Mesenchymal stem cell (in vitro differentiated cells and primary cell): ENCODE results near the gene AR.
A peak's percentile ranks its signal among the peaks of the same experiment; 100 is the strongest.
"Not testable (repeated sequence)": the region's sequence is repeated elsewhere in the genome, so short reads cannot be mapped to it uniquely, and the experiment has no call there.

Source experiments
- DNase-seq: peaks from one replicate; pipeline ENCODE4 v3.0.0-alpha.2; 2013
- H2AFZ ChIP-seq: one replicate; pipeline ENCODE4 v1.6.1; 2013; ENCODE audit warnings: low read depth, mild to moderate bottlenecking, control low read depth, inconsistent platforms, low read length, moderate library complexity
- H2AK5ac ChIP-seq: 2 replicates; pipeline ENCODE4 v1.6.1; 2013; ENCODE audit warnings: low read length, moderate library complexity, mild to moderate bottlenecking, inconsistent platforms; ENCODE audit not compliant: severe bottlenecking
- H2BK120ac ChIP-seq: one replicate; pipeline ENCODE4 v1.6.1; 2013; ENCODE audit warnings: low read depth, mild to moderate bottlenecking, inconsistent platforms, low read length, moderate library complexity
- H2BK12ac ChIP-seq, 2 experiments: one replicate each; pipeline ENCODE4 v1.6.1; 2013; ENCODE audit warnings: inconsistent platforms in 2 of 2, low read length in 2 of 2, mild to moderate bottlenecking in 2 of 2, moderate library complexity in 2 of 2, control low read depth in 1 of 2
- H2BK15ac ChIP-seq: one replicate; pipeline ENCODE4 v1.6.1; 2013; ENCODE audit warnings: mild to moderate bottlenecking, low read depth, inconsistent platforms; ENCODE audit not compliant: poor library complexity, severe bottlenecking
- H2BK5ac ChIP-seq: 2 replicates; pipeline ENCODE4 v1.6.1; 2013; ENCODE audit warnings: low read depth, mild to moderate bottlenecking, low read length, control low read depth, inconsistent platforms; ENCODE audit not compliant: poor library complexity, severe bottlenecking
- H3K14ac ChIP-seq, 2 experiments: one replicate each; pipeline ENCODE4 v1.6.1; 2013; ENCODE audit warnings: inconsistent platforms in 2 of 2, low read length in 2 of 2, control low read depth in 1 of 2, mild to moderate bottlenecking in 1 of 2, moderate library complexity in 1 of 2
- H3K18ac ChIP-seq, 2 experiments: one replicate each; pipeline ENCODE4 v1.6.1; 2013; ENCODE audit warnings: inconsistent platforms in 2 of 2, low read length in 2 of 2, control low read depth in 1 of 2, low read depth in 1 of 2, mild to moderate bottlenecking in 1 of 2
- H3K23ac ChIP-seq, 2 experiments: one replicate each; pipeline ENCODE4 v1.6.1; 2013; ENCODE audit warnings: inconsistent platforms in 2 of 2, low read length in 2 of 2, mild to moderate bottlenecking in 2 of 2, moderate library complexity in 2 of 2, control low read depth in 1 of 2
- H3K27ac ChIP-seq: 2 replicates; pipeline ENCODE4 v1.5.1; 2013; ENCODE audit warnings: mild to moderate bottlenecking, moderate library complexity, low read length, control low read depth, inconsistent platforms; ENCODE audit not compliant: poor library complexity, severe bottlenecking
- H3K27me3 ChIP-seq, 2 experiments: 2 replicates each; pipeline versions ENCODE4 v1.6.1 to v1.7.0; 2013; ENCODE audit warnings: low read length in 2 of 2, mild to moderate bottlenecking in 2 of 2, moderate library complexity in 2 of 2, control low read depth in 1 of 2, inconsistent platforms in 1 of 2; ENCODE audit not compliant: control insufficient read depth in 1 of 2, insufficient read depth in 1 of 2
- H3K36me3 ChIP-seq, 2 experiments: 2 replicates each; pipeline versions ENCODE4 v1.6.1 to v1.7.0; 2013; ENCODE audit warnings: low read length in 2 of 2, control low read depth in 1 of 2, inconsistent platforms in 1 of 2, low read depth in 1 of 2, mild to moderate bottlenecking in 1 of 2; ENCODE audit not compliant: insufficient read depth in 2 of 2, control insufficient read depth in 1 of 2
- H3K4ac ChIP-seq, 2 experiments: one replicate each; pipeline ENCODE4 v1.6.1; 2013; ENCODE audit warnings: inconsistent platforms in 2 of 2, low read length in 2 of 2, mild to moderate bottlenecking in 2 of 2, moderate library complexity in 2 of 2, control low read depth in 1 of 2, low read depth in 1 of 2
- H3K4me1 ChIP-seq: 2 replicates; pipeline ENCODE4 v1.6.1; 2013; ENCODE audit warnings: low read depth, low read length, control low read depth; ENCODE audit not compliant: control insufficient read depth, insufficient read depth
- H3K4me2 ChIP-seq: 2 replicates; pipeline ENCODE4 v1.6.1; 2013; ENCODE audit warnings: low read length, mild to moderate bottlenecking, inconsistent platforms; ENCODE audit not compliant: poor library complexity, severe bottlenecking
- H3K4me3 ChIP-seq, 2 experiments: 2 replicates each; pipeline versions ENCODE4 v1.5.1 to v1.7.0; 2013; ENCODE audit warnings: low read length in 2 of 2, mild to moderate bottlenecking in 2 of 2, control low read depth in 1 of 2, low read depth in 1 of 2; ENCODE audit not compliant: insufficient read depth in 1 of 2
- H3K79me1 ChIP-seq: replicated peaks from 2 replicates; pipeline ENCODE4 v1.6.1; 2013; ENCODE audit warnings: mild to moderate bottlenecking, control low read depth, low read length, inconsistent platforms; ENCODE audit not compliant: poor library complexity, severe bottlenecking
- H3K9ac ChIP-seq: 2 replicates; pipeline ENCODE4 v1.7.0; 2013; ENCODE audit warnings: mild to moderate bottlenecking, low read length, moderate library complexity
- H3K9me3 ChIP-seq: 2 replicates; pipeline ENCODE4 v1.7.0; 2013; ENCODE audit warnings: mild to moderate bottlenecking, low read length; ENCODE audit not compliant: control insufficient read depth
- H4K8ac ChIP-seq: one replicate; pipeline ENCODE4 v1.6.1; 2013; ENCODE audit warnings: inconsistent platforms, mild to moderate bottlenecking, low read length, moderate library complexity
- H4K91ac ChIP-seq: one replicate; pipeline ENCODE4 v1.6.1; 2013; ENCODE audit warnings: mild to moderate bottlenecking, low read length, inconsistent platforms
- WGBS: methylation state at CpG from one replicate; pipeline ENCODE4 v1.1.7; 2013; ENCODE audit warnings: mixed read lengths; 5-methylcytosine and 5-hydroxymethylcytosine counted together

AR gene

DNA sequence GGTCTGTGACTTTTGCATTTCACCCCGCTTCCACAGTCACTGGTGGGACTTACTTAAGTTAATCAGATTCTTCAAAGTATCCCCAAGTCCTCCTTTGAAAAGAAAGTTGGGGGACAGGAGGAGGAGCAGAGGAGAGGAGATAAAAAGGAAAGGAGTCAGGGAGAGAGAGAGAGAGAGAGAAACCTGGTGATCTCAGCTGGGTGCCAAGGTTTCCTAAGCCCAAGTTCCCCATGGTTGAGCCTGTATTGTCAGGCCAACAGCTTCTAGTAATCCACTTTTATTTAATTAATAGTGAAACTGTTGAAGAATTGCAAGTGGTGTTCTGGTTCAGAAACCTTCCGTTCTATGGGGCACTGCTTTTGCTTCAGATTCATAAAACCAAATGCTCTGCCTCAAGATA lies 91.6 kb downstream of the AR start:
- Histone ChIP-seq H3K27ac (no peak overlapping the region), H3K4me3 (no peak overlapping the region), H3K23ac (no peak overlapping the region), H3K36me3 (no peaks in the 10 kb centered on the region), H2BK12ac (no peak overlapping the region), H3K79me1 (no peaks in the 10 kb centered on the region), H3K27me3 (no peaks in the 10 kb centered on the region), H3K18ac (no peak overlapping the region), H4K91ac (no peak overlapping the region), H4K8ac (no peak overlapping the region), H3K4ac (no peak overlapping the region), H2AFZ (no peak overlapping the region), H3K14ac (no peak overlapping the region), H2BK120ac (no peak overlapping the region), H2BK15ac (no peak overlapping the region), H2BK5ac (no peak overlapping the region), H2AK5ac (no peak overlapping the region), H3K9ac (no peak overlapping the region), H3K4me1 (no peaks in the 10 kb centered on the region), H3K4me2 (no peak overlapping the region), H3K9me3 (no peaks in the 10 kb centered on the region)
- no peak for DNase-seq
- WGBS, result 82% methylated on average over 1 of the region's 2 CpGs

DNA sequence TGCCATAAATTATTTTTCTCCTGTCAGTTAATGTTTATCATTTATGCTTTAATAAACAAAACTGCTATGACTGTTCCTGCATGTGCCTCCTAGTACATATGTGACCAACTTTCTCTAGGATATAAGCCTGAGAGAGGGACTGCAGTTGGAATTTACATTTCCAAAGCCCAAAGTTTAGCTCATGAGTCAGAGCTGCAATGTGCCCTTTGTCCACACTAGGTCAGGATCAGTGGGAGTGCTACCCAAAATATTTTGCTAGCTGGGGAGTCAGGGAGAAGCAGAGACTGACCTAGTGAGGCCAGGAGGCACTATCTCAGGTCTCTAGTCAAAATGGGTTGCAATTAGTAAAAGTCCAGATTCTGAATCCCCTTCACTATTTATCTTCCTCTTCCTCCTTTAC lies 92.7 kb downstream of the AR start:
- no peak overlapping the region for H4K8ac ChIP-seq
- no peak overlapping the region for H3K9ac ChIP-seq
- peak; percentile 11 for DNase-seq
- H3K14ac ChIP-seq, result no peak overlapping the region
- H2BK120ac ChIP-seq, result no peak overlapping the region
- H3K27me3 ChIP-seq, result no peaks in the 10 kb centered on the region
- H3K4ac ChIP-seq, result no peak overlapping the region
- no peaks in the 10 kb centered on the region for H3K9me3 ChIP-seq
- H3K4me3 ChIP-seq, result no peak overlapping the region
- H3K27ac ChIP-seq, result no peak overlapping the region
- no peaks in the 10 kb centered on the region for H3K36me3 ChIP-seq
- H3K18ac ChIP-seq, result no peak overlapping the region
- H2BK5ac ChIP-seq, result no peak overlapping the region
- H3K79me1 ChIP-seq, result no peaks in the 10 kb centered on the region
- no peak overlapping the region for H2AK5ac ChIP-seq
- no peak overlapping the region for H2BK15ac ChIP-seq
- H4K91ac ChIP-seq, result no peak overlapping the region
- no peak overlapping the region for H3K4me2 ChIP-seq
- no peak overlapping the region for H3K23ac ChIP-seq
- no peak overlapping the region for H2BK12ac ChIP-seq
- H3K4me1 ChIP-seq, result no peaks in the 10 kb centered on the region
- H2AFZ ChIP-seq, result no peak overlapping the region

DNA sequence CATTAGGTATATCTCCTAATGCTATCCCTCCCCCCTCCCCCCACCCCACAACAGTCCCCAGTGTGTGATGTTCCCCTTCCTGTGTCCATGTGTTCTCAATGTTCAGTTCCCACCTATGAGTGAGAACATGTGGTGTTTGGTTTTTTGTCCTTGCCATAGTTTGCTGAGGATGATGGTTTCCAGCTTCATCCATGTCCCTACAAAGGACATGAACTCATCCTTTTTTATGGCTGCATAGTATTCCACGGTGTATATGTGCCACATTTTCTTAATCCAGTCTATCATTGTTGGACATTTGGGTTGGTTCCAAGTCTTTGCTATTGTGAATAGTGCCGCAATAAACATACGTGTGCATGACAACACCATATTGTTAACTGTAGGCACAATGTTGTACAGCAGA lies 93.5 kb downstream of the AR start:
- H2BK120ac ChIP-seq, H2BK15ac ChIP-seq, H4K91ac ChIP-seq, H2BK5ac ChIP-seq, H4K8ac ChIP-seq, H3K27me3 ChIP-seq, H3K23ac ChIP-seq, H3K4me2 ChIP-seq, H3K4ac ChIP-seq, H2AFZ ChIP-seq, DNase-seq, H3K27ac ChIP-seq, H3K36me3 ChIP-seq, H3K79me1 ChIP-seq, H2AK5ac ChIP-seq, H3K4me1 ChIP-seq, H3K9me3 ChIP-seq, H3K18ac ChIP-seq, H3K4me3 ChIP-seq, H3K9ac ChIP-seq, H2BK12ac ChIP-seq, H3K14ac ChIP-seq: not testable (repeated sequence)
- 100% methylated on average over 2 of the region's 3 CpGs for WGBS

DNA sequence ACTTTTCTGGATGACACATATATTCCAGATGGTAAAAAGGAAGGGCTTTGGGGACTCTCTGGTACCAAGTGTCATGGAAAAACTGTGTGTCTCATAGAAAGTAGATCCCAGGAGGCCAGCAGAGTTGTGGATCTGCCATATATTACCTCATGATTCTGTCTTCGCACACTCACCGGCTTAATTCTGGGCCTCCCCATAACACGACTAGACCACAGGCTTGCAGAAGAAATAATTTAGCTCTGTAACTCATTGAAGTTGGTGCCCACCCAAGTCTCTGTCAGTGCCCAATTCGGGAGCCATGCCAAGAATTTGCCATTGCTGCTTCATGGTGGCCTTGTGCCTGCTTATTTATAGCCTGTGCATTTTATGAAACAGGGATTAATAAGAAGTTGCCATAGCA lies 104.5 kb downstream of the AR start:
- WGBS, result 86% methylated on average over 4 of the region's 4 CpGs
- H2AK5ac ChIP-seq, result no peak overlapping the region
- H3K4me2 ChIP-seq, result no peak overlapping the region
- no peak overlapping the region for H3K23ac ChIP-seq
- H2AFZ ChIP-seq, result no peak overlapping the region
- H3K9ac ChIP-seq, result no peak overlapping the region
- no peak overlapping the region for H3K14ac ChIP-seq
- no peak overlapping the region for H2BK120ac ChIP-seq
- H3K4me1 ChIP-seq, result no peaks in the 10 kb centered on the region
- H3K4ac ChIP-seq, result no peak overlapping the region
- H2BK12ac ChIP-seq, result no peak overlapping the region
- no peak overlapping the region for H4K8ac ChIP-seq
- no peak overlapping the region for H3K18ac ChIP-seq
- H3K36me3 ChIP-seq, result no peaks in the 10 kb centered on the region
- H3K27ac ChIP-seq, result no peak overlapping the region
- H3K4me3 ChIP-seq, result no peak overlapping the region
- no peak overlapping the region for H2BK15ac ChIP-seq
- peaks cover 0 to 6% of the 10 kb centered on the region in 2 experiments for H3K27me3 ChIP-seq
- H3K9me3 ChIP-seq, result peaks cover 6% of the 10 kb centered on the region
- no peak overlapping the region for H2BK5ac ChIP-seq
- no peak overlapping the region for H4K91ac ChIP-seq
- no peaks in the 10 kb centered on the region for H3K79me1 ChIP-seq
- no peak for DNase-seq
